Fibroblast of upper back skin (primary cell): ENCODE results near the gene KCNJ15.

ENCODE experiments used
- DNase-seq: peaks from one replicate; pipeline ENCODE4 v3.0.0-alpha.2; 2013

The KCNJ15 gene

GRCh38 chr21:38299671-38300070 is 42.9 kb downstream of the KCNJ15 start:
- DNase-seq, result no peak

GRCh38 chr21:38300141-38300578 is 43.4 kb downstream of the KCNJ15 start:
- peak; percentile 49 for DNase-seq

- no peak for DNase-seq
These were observed 44.8 kb downstream of the KCNJ15 start for GRCh38 chr21:38301321-38302214.

GRCh38 chr21:38303300-38303699 is 46.5 kb downstream of the KCNJ15 start:
- peak; percentile 91 for DNase-seq

GRCh38 chr21:38306433-38307141 is 49.8 kb downstream of the KCNJ15 start:
- peak; percentile 99 for DNase-seq

GRCh38 chr21:38307771-38308531 is 51.2 kb downstream of the KCNJ15 start:
- DNase-seq, result no peak

- no peak for DNase-seq
These were observed 51.8 kb downstream of the KCNJ15 start for GRCh38 chr21:38308532-38309119.

GRCh38 chr21:38310646-38311485 is 54.1 kb downstream of the KCNJ15 start:
- DNase-seq, result peak; percentile 74

GRCh38 chr21:38311765-38312164 is 55.0 kb downstream of the KCNJ15 start:
- no peak for DNase-seq

GRCh38 chr21:38312822-38313221 is 56.0 kb downstream of the KCNJ15 start:
- DNase-seq, result no peak

- DNase-seq, result no peak
These were observed 57.8 kb downstream of the KCNJ15 start for GRCh38 chr21:38314558-38314957.

GRCh38 chr21:38315122-38315521 is 58.3 kb downstream of the KCNJ15 start:
- no peak for DNase-seq

- peak; percentile 78 for DNase-seq
These were observed 63.0 kb downstream of the KCNJ15 start for GRCh38 chr21:38319781-38320180.

- peak; percentile 38 for DNase-seq
These were observed 64.8 kb downstream of the KCNJ15 start for GRCh38 chr21:38321568-38321967.

- peak; percentile 47 for DNase-seq
These were observed 65.6 kb downstream of the KCNJ15 start for GRCh38 chr21:38322311-38322950.

- peak; percentile 99 for DNase-seq
These were observed 67.1 kb downstream of the KCNJ15 start for GRCh38 chr21:38323721-38324531.

- no peak for DNase-seq
These were observed 68.4 kb downstream of the KCNJ15 start for GRCh38 chr21:38325216-38325615.

GRCh38 chr21:38325731-38326420 is 69.1 kb downstream of the KCNJ15 start:
- peak; percentile 79 for DNase-seq

- DNase-seq, result no peak
These were observed 69.6 kb downstream of the KCNJ15 start for GRCh38 chr21:38326429-38326828.

- DNase-seq, result no peak
These were observed 70.1 kb downstream of the KCNJ15 start for GRCh38 chr21:38326899-38327298.
